Gastroesophageal sphincter (tissue), 2 donors: ENCODE data around the gene TMC1.

Experiments used
- POLR2A ChIP-seq, 2 donors: fragments of 450-650 bp; IDR thresholded peaks; one replicate each; pipeline ENCODE4 v1.6.1; 2017; ENCODE audit warnings: antibody characterized with exemption in 2 of 2, mild to moderate bottlenecking in 2 of 2, moderate library complexity in 1 of 2
- POLR2AphosphoS5 ChIP-seq: sonication (generic); formaldehyde crosslinking; IDR thresholded peaks from one replicate; pipeline ENCODE4 v1.6.1; 2017; ENCODE audit warnings: antibody characterized with exemption

DNA sequence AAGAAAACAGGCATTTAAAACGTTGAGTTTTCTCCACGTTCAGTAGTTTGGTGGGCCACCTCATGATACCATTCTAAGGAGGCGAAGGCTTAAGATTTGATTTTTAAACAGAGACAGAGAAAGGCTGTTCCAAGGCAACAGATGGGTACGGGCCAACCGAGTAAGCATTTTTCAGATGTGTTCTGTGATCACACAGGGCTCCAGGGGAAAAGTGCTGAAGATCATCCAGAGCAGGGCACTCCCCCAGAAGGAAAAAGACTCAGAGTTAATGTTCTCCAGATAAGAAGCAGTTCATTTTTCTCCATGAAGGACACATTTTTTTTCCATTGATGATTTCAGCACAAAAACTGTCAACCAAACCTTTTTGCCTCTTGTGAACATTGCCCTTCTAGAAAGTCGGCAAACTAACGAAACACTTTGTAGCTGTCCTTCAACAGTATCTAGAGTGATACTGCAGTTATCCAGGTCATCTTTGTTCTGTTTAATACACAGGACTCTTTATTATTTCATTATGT lies 292.7 kb downstream of the TMC1 start:
- TF ChIP-seq POLR2A (IDR thresholded peaks at IDR 0.05) (no peak), POLR2AphosphoS5 (no peak)
